Colonic mucosa (tissue), 4 donors: Measurements from ENCODE around the gene ITGA3. TPM values are rescaled to one million over a fixed set of nuclear protein-coding genes. Genes with fewer than 3 reads are reported as not detected.

Experiments
- DNase-seq: peaks from one replicate; pipeline ENCODE4 v3.0.0-alpha.2; 2020
- H3K27ac ChIP-seq: fragments of 200-600 bp; one replicate; pipeline ENCODE4 v1.8.0; 2021
- H3K27me3 ChIP-seq: fragments of 200-600 bp; one replicate; pipeline ENCODE4 v1.8.0; 2021
- H3K36me3 ChIP-seq: fragments of 200-600 bp; one replicate; pipeline ENCODE4 v1.8.0; 2021
- H3K4me1 ChIP-seq: fragments of 200-600 bp; one replicate; pipeline ENCODE4 v1.8.0; 2021; ENCODE audit warnings: mild to moderate bottlenecking
- H3K4me3 ChIP-seq: fragments of 200-600 bp; one replicate; pipeline ENCODE4 v1.8.0; 2021
- H3K9ac ChIP-seq, 2 donors: one replicate each; pipeline ENCODE4 v1.7.0; 2013; ENCODE audit warnings: control low read depth in 2 of 2, low read depth in 2 of 2, low read length in 2 of 2
- H3K9me3 ChIP-seq: fragments of 200-600 bp; one replicate; pipeline ENCODE4 v1.8.0; 2021
- intact Hi-C: fragments of 100-400 bp; cut with DNase I; formaldehyde crosslinking; loops from one replicate; pipeline ENCODE4 v1.14.1; 2022
- total RNA-seq, 2 donors: library from RNA; stranded (reverse); fragmentation: NEBNext Ultra II Directional in 1 of 2; extraction: Animal tissue kit (Norgen Biotek cat#: 25700) in 1 of 2; gene quantifications; one replicate each; pipeline ENCODE4 v1.2.1, GENCODE V29; 2021
- TF ChIP-seq, protein P1 (sequence below): fragments of 200-600 bp; IDR thresholded peaks from one replicate; pipeline ENCODE4 v1.8.0; 2022; ENCODE audit warnings: antibody characterized with exemption, mild to moderate bottlenecking
- donor health status: healthy.
- donor health status: DM: no; HTN: no; CAD: no.
- donor health status: DM: no; HTN: no; CAD: no.

ITGA3 gene
- total RNA-seq, 2 donors from 2014 or later = 111 to 116 TPM

DNA sequence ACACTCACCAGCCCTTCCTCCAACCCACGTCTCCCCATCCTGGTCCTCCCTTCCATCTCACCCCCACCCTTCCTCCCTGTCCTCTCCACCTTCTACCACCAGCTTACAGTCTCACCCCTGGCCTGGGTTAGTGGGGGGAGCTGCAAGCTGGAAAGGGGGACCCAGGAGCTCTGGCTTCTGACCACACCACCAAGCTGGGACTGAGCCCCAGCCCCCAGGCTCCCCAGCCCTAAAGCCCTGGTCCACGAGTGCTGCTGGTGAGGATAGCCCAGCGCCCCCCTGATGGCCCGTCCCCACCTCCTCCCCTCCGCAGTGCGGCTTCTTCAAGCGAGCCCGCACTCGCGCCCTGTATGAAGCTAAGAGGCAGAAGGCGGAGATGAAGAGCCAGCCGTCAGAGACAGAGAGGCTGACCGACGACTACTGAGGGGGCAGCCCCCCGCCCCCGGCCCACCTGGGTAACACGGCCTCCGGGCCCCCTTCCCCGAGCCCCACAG lies 32.0 kb downstream of the ITGA3 start:
- intact Hi-C loops = loop anchor here (2.0 kb wide), 1 partner anchor 61 kb away; no protein-coding TSS in a partner anchor
- no peak for DNase-seq
- H3K4me1 ChIP-seq = no peaks in the 10 kb centered on the region

DNA sequence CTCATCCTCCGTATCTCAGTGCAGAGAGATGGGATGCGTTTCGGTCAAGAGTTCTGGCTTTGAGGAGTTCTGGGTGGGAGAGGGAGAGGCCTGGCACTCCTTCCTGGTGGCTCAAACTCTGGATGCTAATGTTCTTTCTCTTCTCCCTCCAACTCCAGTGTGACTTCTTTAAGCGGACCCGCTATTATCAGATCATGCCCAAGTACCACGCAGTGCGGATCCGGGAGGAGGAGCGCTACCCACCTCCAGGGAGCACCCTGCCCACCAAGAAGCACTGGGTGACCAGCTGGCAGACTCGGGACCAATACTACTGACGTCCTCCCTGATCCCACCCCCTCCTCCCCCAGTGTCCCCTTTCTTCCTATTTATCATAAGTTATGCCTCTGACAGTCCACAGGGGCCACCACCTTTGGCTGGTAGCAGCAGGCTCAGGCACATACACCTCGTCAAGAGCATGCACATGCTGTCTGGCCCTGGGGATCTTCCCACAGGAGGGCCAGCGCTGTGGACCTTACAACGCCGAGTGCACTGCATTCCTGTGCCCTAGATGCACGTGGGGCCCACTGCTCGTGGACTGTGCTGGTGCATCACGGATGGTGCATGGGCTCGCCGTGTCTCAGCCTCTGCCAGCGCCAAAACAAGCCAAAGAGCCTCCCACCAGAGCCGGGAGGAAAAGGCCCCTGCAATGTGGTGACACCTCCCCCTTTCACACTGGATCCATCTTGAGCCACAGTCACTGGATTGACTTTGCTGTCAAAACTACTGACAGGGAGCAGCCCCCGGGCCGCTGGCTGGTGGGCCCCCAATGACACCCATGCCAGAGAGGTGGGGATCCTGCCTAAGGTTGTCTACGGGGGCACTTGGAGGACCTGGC lies 33.3 kb downstream of the ITGA3 start:
- no peak for DNase-seq
- TF ChIP-seq, protein P1, sequence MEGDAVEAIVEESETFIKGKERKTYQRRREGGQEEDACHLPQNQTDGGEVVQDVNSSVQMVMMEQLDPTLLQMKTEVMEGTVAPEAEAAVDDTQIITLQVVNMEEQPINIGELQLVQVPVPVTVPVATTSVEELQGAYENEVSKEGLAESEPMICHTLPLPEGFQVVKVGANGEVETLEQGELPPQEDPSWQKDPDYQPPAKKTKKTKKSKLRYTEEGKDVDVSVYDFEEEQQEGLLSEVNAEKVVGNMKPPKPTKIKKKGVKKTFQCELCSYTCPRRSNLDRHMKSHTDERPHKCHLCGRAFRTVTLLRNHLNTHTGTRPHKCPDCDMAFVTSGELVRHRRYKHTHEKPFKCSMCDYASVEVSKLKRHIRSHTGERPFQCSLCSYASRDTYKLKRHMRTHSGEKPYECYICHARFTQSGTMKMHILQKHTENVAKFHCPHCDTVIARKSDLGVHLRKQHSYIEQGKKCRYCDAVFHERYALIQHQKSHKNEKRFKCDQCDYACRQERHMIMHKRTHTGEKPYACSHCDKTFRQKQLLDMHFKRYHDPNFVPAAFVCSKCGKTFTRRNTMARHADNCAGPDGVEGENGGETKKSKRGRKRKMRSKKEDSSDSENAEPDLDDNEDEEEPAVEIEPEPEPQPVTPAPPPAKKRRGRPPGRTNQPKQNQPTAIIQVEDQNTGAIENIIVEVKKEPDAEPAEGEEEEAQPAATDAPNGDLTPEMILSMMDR = no peak
- Histone ChIP-seq H3K36me3 (no peaks in the 10 kb centered on the region), H3K27me3 (no peaks in the 10 kb centered on the region), H3K9ac (no peak overlapping the region), H3K4me3 (no peak overlapping the region), H3K27ac (no peak overlapping the region), H3K9me3 (no peaks in the 10 kb centered on the region), H3K4me1 (no peaks in the 10 kb centered on the region)
- intact Hi-C loops = no loop called here

More for the DNA sequence above, 32.0 kb downstream of the ITGA3 start:
- H3K27me3 ChIP-seq = no peaks in the 10 kb centered on the region
- H3K4me3 ChIP-seq = no peak overlapping the region
- H3K9me3 ChIP-seq = no peaks in the 10 kb centered on the region
- TF ChIP-seq, protein P1 = no peak
- H3K9ac ChIP-seq = no peak overlapping the region
- H3K36me3 ChIP-seq = no peaks in the 10 kb centered on the region
- H3K27ac ChIP-seq = no peak overlapping the region

DNA sequence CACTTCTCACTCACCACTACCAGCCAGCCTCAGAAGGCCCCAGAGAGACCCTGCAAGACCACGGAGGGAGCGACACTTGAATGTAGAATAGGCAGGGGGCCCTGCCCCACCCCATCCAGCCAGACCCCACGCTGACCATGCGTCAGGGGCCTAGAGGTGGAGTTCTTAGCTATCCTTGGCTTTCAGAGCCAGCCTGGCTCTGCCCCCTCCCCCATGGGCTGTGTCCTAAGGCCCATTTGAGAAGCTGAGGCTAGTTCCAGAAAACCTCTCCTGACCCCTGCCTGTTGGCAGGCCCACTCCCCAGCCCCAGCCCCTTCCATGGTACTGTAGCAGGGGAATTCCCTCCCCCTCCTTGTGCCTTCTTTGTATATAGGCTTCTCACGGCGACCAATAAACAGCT lies 34.2 kb downstream of the ITGA3 start:
- intact Hi-C loops = loop anchor here (10.0 kb wide), 1 partner anchor 205 kb away; no protein-coding TSS in a partner anchor
- Histone ChIP-seq H3K4me3 (no peak overlapping the region), H3K9me3 (no peaks in the 10 kb centered on the region), H3K4me1 (no peaks in the 10 kb centered on the region), H3K27me3 (no peaks in the 10 kb centered on the region), H3K36me3 (no peaks in the 10 kb centered on the region), H3K9ac (no peak overlapping the region), H3K27ac (no peak overlapping the region)
- TF ChIP-seq, protein P1 = no peak
- DNase-seq = no peak

- DNase-seq = no peak
- peaks cover 5% of the 10 kb centered on the region for H3K4me1 ChIP-seq
- H3K9ac ChIP-seq = no peak overlapping the region
- H3K9me3 ChIP-seq = no peaks in the 10 kb centered on the region
- intact Hi-C loops = loop anchor here (10.0 kb wide), 1 partner anchor 204 kb away; no protein-coding TSS in a partner anchor
- H3K4me3 ChIP-seq = no peak overlapping the region
- H3K36me3 ChIP-seq = no peaks in the 10 kb centered on the region
- TF ChIP-seq, protein P1 = no peak
- no peaks in the 10 kb centered on the region for H3K27me3 ChIP-seq
- H3K27ac ChIP-seq = no peak overlapping the region
Observed at GRCh38 chr17:50090971-50091917, 35.3 kb downstream of the ITGA3 start.

DNA sequence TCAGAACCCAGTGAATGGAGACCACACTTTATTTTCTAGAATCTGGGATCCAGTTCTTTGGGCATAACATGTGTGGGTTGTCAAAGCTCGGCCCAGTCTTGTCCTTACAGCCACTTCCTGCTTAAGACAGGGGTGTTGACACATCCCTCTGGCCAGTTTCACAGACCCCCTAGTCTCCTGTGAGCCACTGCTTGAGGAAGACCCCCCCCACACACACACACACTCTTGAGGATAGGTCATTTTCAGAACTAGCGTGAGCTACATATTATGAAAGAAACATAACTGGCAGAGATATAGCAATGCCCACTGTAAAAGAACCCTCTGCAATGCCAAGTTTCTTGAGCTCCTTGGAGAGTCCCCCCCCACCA lies 36.0 kb downstream of the ITGA3 start:
- no peak overlapping the region for H3K27ac ChIP-seq
- DNase-seq = no peak
- no peak overlapping the region for H3K4me3 ChIP-seq
- TF ChIP-seq, protein P1 = no peak
- H3K9ac ChIP-seq = no peak overlapping the region
- H3K9me3 ChIP-seq = no peaks in the 10 kb centered on the region
- intact Hi-C loops = loop anchor here (10.0 kb wide), 1 partner anchor 203 kb away; no protein-coding TSS in a partner anchor
- H3K27me3 ChIP-seq = no peaks in the 10 kb centered on the region
- no peaks in the 10 kb centered on the region for H3K36me3 ChIP-seq
- H3K4me1 ChIP-seq = peaks cover 6% of the 10 kb centered on the region
